ENCODE data around the gene CCRL2. TPM values are rescaled to one million over a fixed set of nuclear protein-coding genes. Genes with fewer than 3 reads are reported as not detected.

CCRL2 gene
- total and polyA plus RNA-seq, 2 donors, result 10.1 to 19.1 TPM

- peak overlapping the region in 1 of 2 donors; percentile 80 for H3K27ac ChIP-seq (ENCODE audit: low read depth in 1 of 2, low read length in 1 of 2)
- peaks cover 0 to 4% of the 10 kb centered on the region in 2 donors for H3K9me3 ChIP-seq (ENCODE audit: control insufficient read depth in 2 of 2, insufficient read depth in 1 of 2, low read length in 1 of 2)
- WGBS, result 69% methylated on average over 4 of the region's 4 CpGs
- H3K36me3 ChIP-seq (ENCODE audit: control insufficient read depth in 2 of 2, insufficient read depth in 2 of 2, low read length in 1 of 2), result no peaks in the 10 kb centered on the region
- H3K4me1 ChIP-seq (ENCODE audit: control insufficient read depth in 2 of 2, insufficient read depth in 2 of 2, low read length in 2 of 2), result peaks cover 0 to 42% of the 10 kb centered on the region in 2 donors
- DNase-seq (ENCODE audit: low read depth in 6 of 9, low spot score in 9 of 9), result peak in 8 of 9 donors; percentile 34 to 87 (median 53)
- H3K4me3 ChIP-seq (ENCODE audit: low read length in 2 of 2), result no peak overlapping the region
- no peaks in the 10 kb centered on the region for H3K27me3 ChIP-seq (ENCODE audit: control insufficient read depth in 2 of 2, insufficient read depth in 1 of 2, low read length in 1 of 2)
Observed at GRCh38 chr3:46440531-46441294, 33.7 kb downstream of the CCRL2 start.

- 87% methylated on average over 16 of the region's 16 CpGs for WGBS
- H3K9me3 ChIP-seq (ENCODE audit: control insufficient read depth in 2 of 2, insufficient read depth in 1 of 2, low read length in 1 of 2), result peaks cover 0 to 4% of the 10 kb centered on the region in 2 donors
- H3K27ac ChIP-seq (ENCODE audit: low read depth in 1 of 2, low read length in 1 of 2), result no peak overlapping the region
- H3K27me3 ChIP-seq (ENCODE audit: control insufficient read depth in 2 of 2, insufficient read depth in 1 of 2, low read length in 1 of 2), result no peaks in the 10 kb centered on the region
- no peaks in the 10 kb centered on the region for H3K36me3 ChIP-seq (ENCODE audit: control insufficient read depth in 2 of 2, insufficient read depth in 2 of 2, low read length in 1 of 2)
- H3K4me3 ChIP-seq (ENCODE audit: low read length in 2 of 2), result no peak overlapping the region
- DNase-seq (ENCODE audit: low read depth in 6 of 9, low spot score in 9 of 9), result peak in 4 of 9 donors; percentile 45 to 58 (median 53)
- peaks cover 0 to 42% of the 10 kb centered on the region in 2 donors for H3K4me1 ChIP-seq (ENCODE audit: control insufficient read depth in 2 of 2, insufficient read depth in 2 of 2, low read length in 2 of 2)
Observed at GRCh38 chr3:46442576-46443530, 35.8 kb downstream of the CCRL2 start.

GRCh38 chr3:46447228-46447985 is 40.3 kb downstream of the CCRL2 start:
- no peaks in the 10 kb centered on the region for H3K36me3 ChIP-seq (ENCODE audit: control insufficient read depth in 2 of 2, insufficient read depth in 2 of 2, low read length in 1 of 2)
- peaks cover 0 to 12% of the 10 kb centered on the region in 2 donors for H3K4me1 ChIP-seq (ENCODE audit: control insufficient read depth in 2 of 2, insufficient read depth in 2 of 2, low read length in 2 of 2)
- 75% methylated on average over 5 of the region's 5 CpGs for WGBS
- no peak overlapping the region for H3K27ac ChIP-seq (ENCODE audit: low read depth in 1 of 2, low read length in 1 of 2)
- H3K4me3 ChIP-seq (ENCODE audit: low read length in 2 of 2), result no peak overlapping the region
- no peak for DNase-seq (ENCODE audit: low read depth in 6 of 9, low spot score in 9 of 9)
- no peaks in the 10 kb centered on the region for H3K27me3 ChIP-seq (ENCODE audit: control insufficient read depth in 2 of 2, insufficient read depth in 1 of 2, low read length in 1 of 2)
- peaks cover 0 to 4% of the 10 kb centered on the region in 2 donors for H3K9me3 ChIP-seq (ENCODE audit: control insufficient read depth in 2 of 2, insufficient read depth in 1 of 2, low read length in 1 of 2)

- Histone ChIP-seq H3K4me3 (ENCODE audit: low read length in 2 of 2) (no peak overlapping the region), H3K9me3 (ENCODE audit: control insufficient read depth in 2 of 2, insufficient read depth in 1 of 2, low read length in 1 of 2) (peaks cover 0 to under 1% of the 10 kb centered on the region in 2 donors), H3K36me3 (ENCODE audit: control insufficient read depth in 2 of 2, insufficient read depth in 2 of 2, low read length in 1 of 2) (no peaks in the 10 kb centered on the region), H3K27me3 (ENCODE audit: control insufficient read depth in 2 of 2, insufficient read depth in 1 of 2, low read length in 1 of 2) (no peaks in the 10 kb centered on the region), H3K4me1 (ENCODE audit: control insufficient read depth in 2 of 2, insufficient read depth in 2 of 2, low read length in 2 of 2) (peaks cover 0 to under 1% of the 10 kb centered on the region in 2 donors), H3K27ac (ENCODE audit: low read depth in 1 of 2, low read length in 1 of 2) (no peak overlapping the region)
- no peak for DNase-seq (ENCODE audit: low read depth in 6 of 9, low spot score in 9 of 9)
- 93% methylated on average over 17 of the region's 17 CpGs for WGBS
Observed at GRCh38 chr3:46448721-46449120, 41.7 kb downstream of the CCRL2 start.

- no peaks in the 10 kb centered on the region for H3K9me3 ChIP-seq (ENCODE audit: control insufficient read depth in 2 of 2, insufficient read depth in 1 of 2, low read length in 1 of 2)
- no peaks in the 10 kb centered on the region for H3K27me3 ChIP-seq (ENCODE audit: control insufficient read depth in 2 of 2, insufficient read depth in 1 of 2, low read length in 1 of 2)
- WGBS, result 86% methylated on average over 14 of the region's 14 CpGs
- H3K36me3 ChIP-seq (ENCODE audit: control insufficient read depth in 2 of 2, insufficient read depth in 2 of 2, low read length in 1 of 2), result no peaks in the 10 kb centered on the region
- peaks cover 0 to 3% of the 10 kb centered on the region in 2 donors for H3K4me1 ChIP-seq (ENCODE audit: control insufficient read depth in 2 of 2, insufficient read depth in 2 of 2, low read length in 2 of 2)
- H3K27ac ChIP-seq (ENCODE audit: low read depth in 1 of 2, low read length in 1 of 2), result no peak overlapping the region
- H3K4me3 ChIP-seq (ENCODE audit: low read length in 2 of 2), result no peak overlapping the region
- no peak for DNase-seq (ENCODE audit: low read depth in 6 of 9, low spot score in 9 of 9)
Observed at GRCh38 chr3:46449755-46450552, 42.9 kb downstream of the CCRL2 start.

GRCh38 chr3:46453526-46454208 is 46.6 kb downstream of the CCRL2 start:
- WGBS, result 77% methylated on average over 7 of the region's 7 CpGs

GRCh38 chr3:46454209-46454595 is 47.1 kb downstream of the CCRL2 start:
- DNase-seq (ENCODE audit: low read depth in 6 of 9, low spot score in 9 of 9), result no peak
- 32% methylated on average over 3 of the region's 3 CpGs for WGBS
- Histone ChIP-seq H3K27ac (ENCODE audit: low read depth in 1 of 2, low read length in 1 of 2) (no peak overlapping the region), H3K9me3 (ENCODE audit: control insufficient read depth in 2 of 2, insufficient read depth in 1 of 2, low read length in 1 of 2) (no peaks in the 10 kb centered on the region), H3K27me3 (ENCODE audit: control insufficient read depth in 2 of 2, insufficient read depth in 1 of 2, low read length in 1 of 2) (no peaks in the 10 kb centered on the region), H3K4me1 (ENCODE audit: control insufficient read depth in 2 of 2, insufficient read depth in 2 of 2, low read length in 2 of 2) (peaks cover 0 to 3% of the 10 kb centered on the region in 2 donors), H3K36me3 (ENCODE audit: control insufficient read depth in 2 of 2, insufficient read depth in 2 of 2, low read length in 1 of 2) (no peaks in the 10 kb centered on the region), H3K4me3 (ENCODE audit: low read length in 2 of 2) (no peak overlapping the region)

More at GRCh38 chr3:46453526-46454208, 46.6 kb downstream of the CCRL2 start:
- no peaks in the 10 kb centered on the region for H3K36me3 ChIP-seq (ENCODE audit: control insufficient read depth in 2 of 2, insufficient read depth in 2 of 2, low read length in 1 of 2)
- H3K9me3 ChIP-seq (ENCODE audit: control insufficient read depth in 2 of 2, insufficient read depth in 1 of 2, low read length in 1 of 2), result no peaks in the 10 kb centered on the region
- no peak overlapping the region for H3K27ac ChIP-seq (ENCODE audit: low read depth in 1 of 2, low read length in 1 of 2)
- no peaks in the 10 kb centered on the region for H3K27me3 ChIP-seq (ENCODE audit: control insufficient read depth in 2 of 2, insufficient read depth in 1 of 2, low read length in 1 of 2)
- peaks cover 0 to 3% of the 10 kb centered on the region in 2 donors for H3K4me1 ChIP-seq (ENCODE audit: control insufficient read depth in 2 of 2, insufficient read depth in 2 of 2, low read length in 2 of 2)
- no peak overlapping the region for H3K4me3 ChIP-seq (ENCODE audit: low read length in 2 of 2)
- peak in 1 of 9 donors; percentile 22 for DNase-seq (ENCODE audit: low read depth in 6 of 9, low spot score in 9 of 9)

- Histone ChIP-seq H3K36me3 (ENCODE audit: control insufficient read depth in 2 of 2, insufficient read depth in 2 of 2, low read length in 1 of 2) (no peaks in the 10 kb centered on the region), H3K4me3 (ENCODE audit: low read length in 2 of 2) (no peak overlapping the region), H3K9me3 (ENCODE audit: control insufficient read depth in 2 of 2, insufficient read depth in 1 of 2, low read length in 1 of 2) (no peaks in the 10 kb centered on the region), H3K27me3 (ENCODE audit: control insufficient read depth in 2 of 2, insufficient read depth in 1 of 2, low read length in 1 of 2) (no peaks in the 10 kb centered on the region), H3K4me1 (ENCODE audit: control insufficient read depth in 2 of 2, insufficient read depth in 2 of 2, low read length in 2 of 2) (peaks cover 0 to 3% of the 10 kb centered on the region in 2 donors), H3K27ac (ENCODE audit: low read depth in 1 of 2, low read length in 1 of 2) (no peak overlapping the region)
- DNase-seq (ENCODE audit: low read depth in 6 of 9, low spot score in 9 of 9), result no peak
- WGBS, result 86% methylated on average over 7 of the region's 7 CpGs
Observed at GRCh38 chr3:46454606-46455005, 47.5 kb downstream of the CCRL2 start.
